CD14-positive monocyte (primary cell): ENCODE measurements around the gene ANO7. TPM values are rescaled to one million over a fixed set of nuclear protein-coding genes. Genes with fewer than 3 reads are reported as not detected.

Experiments
- DNase-seq, 3 donors: peaks; one replicate each; pipeline ENCODE4 v3.0.0-alpha.2; 2011 to 2022
- H2AFZ ChIP-seq: 2 replicates; pipeline ENCODE4 v1.6.0; 2012; ENCODE audit warnings: mild to moderate bottlenecking, low read depth, low read length, inconsistent platforms; ENCODE audit not compliant: insufficient read depth, poor library complexity, severe bottlenecking
- H3K27ac ChIP-seq, 2 donors: 1 replicate in 1 of 2; 2 replicates in 1 of 2; pipeline ENCODE4 v1.5.1; 2012 to 2013; ENCODE audit warnings: low read length in 2 of 2, control low read depth in 1 of 2, inconsistent platforms in 1 of 2, low read depth in 1 of 2, mild to moderate bottlenecking in 1 of 2
- H3K27me3 ChIP-seq, 2 donors: one replicate each; pipeline versions ENCODE4 v1.6.0 to v1.6.1; 2011 to 2013; ENCODE audit warnings: low read length in 2 of 2; ENCODE audit not compliant: control insufficient read depth in 2 of 2, insufficient read depth in 2 of 2
- H3K36me3 ChIP-seq, 2 donors: replicated peaks in 1 of 2; 1 replicate in 1 of 2; 2 replicates in 1 of 2; pipeline versions ENCODE4 v1.5.1 to v1.6.1; 2012 to 2013; ENCODE audit warnings: low read length in 2 of 2, control low read depth in 1 of 2, inconsistent platforms in 1 of 2, mild to moderate bottlenecking in 1 of 2; ENCODE audit not compliant: insufficient read depth in 2 of 2, control insufficient read depth in 1 of 2
- H3K4me1 ChIP-seq, 2 donors: 1 replicate in 1 of 2; 2 replicates in 1 of 2; pipeline versions ENCODE4 v1.5.1 to v1.6.1; 2012 to 2013; ENCODE audit warnings: low read length in 2 of 2, control low read depth in 1 of 2, inconsistent platforms in 1 of 2, mild to moderate bottlenecking in 1 of 2, moderate library complexity in 1 of 2; ENCODE audit not compliant: insufficient read depth in 2 of 2, control insufficient read depth in 1 of 2
- H3K4me2 ChIP-seq: replicated peaks from 2 replicates; pipeline ENCODE3; 2012; ENCODE audit warnings: low read length, moderate library complexity, mild to moderate bottlenecking; ENCODE audit not compliant: poor library complexity, severe bottlenecking; ENCODE audit errors: extremely low read depth
- H3K4me3 ChIP-seq, 3 experiments: fragments of 200-600 bp in 1 of 3; sonication (generic) in 1 of 3; replicated peaks in 1 of 3; 1 replicate in 2 of 3; 2 replicates in 1 of 3; pipeline ENCODE4 v1.5.1; 2011 to 2013; ENCODE audit warnings: low read length in 3 of 3, mild to moderate bottlenecking in 3 of 3, control low read depth in 2 of 3, low read depth in 2 of 3, inconsistent platforms in 1 of 3, moderate library complexity in 1 of 3
- H3K79me2 ChIP-seq: 2 replicates; pipeline ENCODE4 v1.6.0; 2012; ENCODE audit warnings: mild to moderate bottlenecking, control low read depth, inconsistent platforms, low read length, moderate library complexity; ENCODE audit not compliant: insufficient read depth
- H3K9ac ChIP-seq: 2 replicates; pipeline ENCODE4 v1.6.0; 2017; ENCODE audit warnings: low read length, mild to moderate bottlenecking; ENCODE audit not compliant: insufficient read depth, poor library complexity, severe bottlenecking
- H3K9me3 ChIP-seq, 2 donors: replicated peaks in 1 of 2; 1 replicate in 1 of 2; 2 replicates in 1 of 2; pipeline versions ENCODE4 v1.5.1 to v1.6.1; 2012 to 2013; ENCODE audit warnings: low read length in 2 of 2, control low read depth in 1 of 2; ENCODE audit not compliant: control insufficient read depth in 1 of 2, insufficient read depth in 1 of 2
- H4K20me1 ChIP-seq: 2 replicates; pipeline ENCODE4 v1.6.0; 2012; ENCODE audit warnings: mild to moderate bottlenecking, low read length, control low read depth, moderate library complexity; ENCODE audit not compliant: insufficient read depth
- H3K27ac Mint-ChIP-seq, 7 donors: one replicate each; pipeline ENCODE4 v1.8.0; 2020; ENCODE audit warnings: mild to moderate bottlenecking in 7 of 7, mixed read lengths in 7 of 7, moderate library complexity in 6 of 7, inconsistent platforms in 2 of 7
- H3K27me3 Mint-ChIP-seq, 3 donors: one replicate each; pipeline ENCODE4 v1.8.0; 2021 to 2022; ENCODE audit warnings: low read depth in 3 of 3, mild to moderate bottlenecking in 3 of 3, mixed read lengths in 3 of 3, moderate library complexity in 3 of 3, inconsistent platforms in 1 of 3
- H3K36me3 Mint-ChIP-seq, 2 donors: one replicate each; pipeline ENCODE4 v1.8.0; 2020; ENCODE audit warnings: mixed read lengths in 2 of 2, inconsistent platforms in 1 of 2, mild to moderate bottlenecking in 1 of 2
- H3K4me1 Mint-ChIP-seq: one replicate; pipeline ENCODE4 v1.8.0; 2020; ENCODE audit warnings: mild to moderate bottlenecking, mixed read lengths
- H3K4me3 Mint-ChIP-seq, 2 donors: one replicate each; pipeline ENCODE4 v1.8.0; 2020; ENCODE audit warnings: mild to moderate bottlenecking in 2 of 2, mixed read lengths in 2 of 2, moderate library complexity in 1 of 2
- H3K9me3 Mint-ChIP-seq, 7 donors: one replicate each; pipeline ENCODE4 v1.8.0; 2020 to 2022; ENCODE audit warnings: mixed read lengths in 7 of 7, mild to moderate bottlenecking in 6 of 7, moderate library complexity in 6 of 7, inconsistent platforms in 2 of 7
- WGBS: methylation state at CpG from one replicate; pipeline ENCODE4 v1.1.5; 2013; ENCODE audit warnings: missing lambda C conversion rate; ENCODE audit not compliant: insufficient coverage; 5-methylcytosine and 5-hydroxymethylcytosine counted together
- intact Hi-C, 2 donors: fragments of 100-400 bp; cut with micrococcal nuclease; formaldehyde crosslinking; loops; one replicate each; pipeline versions ENCODE4 v1.15.0 to v1.15.1; 2023
- polyA plus RNA-seq, 3 donors: library from polyadenylated mRNA; depleted of rRNA in 1 of 3; unstranded in 2 of 3; stranded (reverse) in 1 of 3; fragments of 300-500 nt in 2 of 3; fragments of >200 nt in 1 of 3; fragmentation: Illumina TruSeq in 2 of 3; gene quantifications; 1 replicate in 2 of 3; 2 replicates in 1 of 3; pipeline ENCODE4 v1.2.3, GENCODE V29; 2012 to 2021
- TF ChIP-seq, protein P1 (sequence below): fragments of 200-600 bp; IDR thresholded peaks from one replicate; pipeline ENCODE4 v1.8.0; 2022; ENCODE audit warnings: antibody characterized with exemption, mild to moderate bottlenecking

The ANO7 gene
- polyA plus RNA-seq, 3 donors = 0.03 TPM; not detected in 2

DNA sequence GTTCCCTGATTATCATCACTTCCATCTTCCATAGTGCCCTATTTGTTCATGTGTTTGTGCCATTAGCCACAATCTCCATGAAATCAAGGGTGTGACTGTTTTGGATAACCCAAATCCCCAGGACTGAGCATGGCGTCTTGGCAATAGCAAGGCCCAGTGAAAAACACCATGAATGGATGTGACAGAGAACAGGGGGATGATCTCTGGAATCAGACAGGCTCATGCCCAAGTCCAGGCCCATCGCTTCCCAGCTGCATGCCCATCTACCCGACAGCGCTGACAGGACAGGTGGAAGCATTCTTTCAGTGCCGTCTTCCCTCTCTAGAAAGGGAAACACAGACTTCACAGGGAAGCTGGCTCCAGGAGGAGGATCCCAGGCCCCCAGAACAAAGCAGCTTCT, 77.0 kb downstream of the ANO7 start:
- peaks cover 0 to 2% (median 0%) of the 10 kb centered on the region in 7 donors for H3K9me3 Mint-ChIP-seq
- 86% methylated on average over 4 of the region's 5 CpGs for WGBS
- peaks cover 78 to 88% of the 10 kb centered on the region in 2 donors for H3K36me3 ChIP-seq
- intact Hi-C loops = no loop called here
- H3K4me1 ChIP-seq = peaks cover under 1 to 1% of the 10 kb centered on the region in 2 donors
- H4K20me1 ChIP-seq = peaks cover 71% of the 10 kb centered on the region
- DNase-seq = no peak
- H3K27me3 Mint-ChIP-seq = no peaks in the 10 kb centered on the region
- no peak overlapping the region for H2AFZ ChIP-seq
- TF ChIP-seq, protein P1, sequence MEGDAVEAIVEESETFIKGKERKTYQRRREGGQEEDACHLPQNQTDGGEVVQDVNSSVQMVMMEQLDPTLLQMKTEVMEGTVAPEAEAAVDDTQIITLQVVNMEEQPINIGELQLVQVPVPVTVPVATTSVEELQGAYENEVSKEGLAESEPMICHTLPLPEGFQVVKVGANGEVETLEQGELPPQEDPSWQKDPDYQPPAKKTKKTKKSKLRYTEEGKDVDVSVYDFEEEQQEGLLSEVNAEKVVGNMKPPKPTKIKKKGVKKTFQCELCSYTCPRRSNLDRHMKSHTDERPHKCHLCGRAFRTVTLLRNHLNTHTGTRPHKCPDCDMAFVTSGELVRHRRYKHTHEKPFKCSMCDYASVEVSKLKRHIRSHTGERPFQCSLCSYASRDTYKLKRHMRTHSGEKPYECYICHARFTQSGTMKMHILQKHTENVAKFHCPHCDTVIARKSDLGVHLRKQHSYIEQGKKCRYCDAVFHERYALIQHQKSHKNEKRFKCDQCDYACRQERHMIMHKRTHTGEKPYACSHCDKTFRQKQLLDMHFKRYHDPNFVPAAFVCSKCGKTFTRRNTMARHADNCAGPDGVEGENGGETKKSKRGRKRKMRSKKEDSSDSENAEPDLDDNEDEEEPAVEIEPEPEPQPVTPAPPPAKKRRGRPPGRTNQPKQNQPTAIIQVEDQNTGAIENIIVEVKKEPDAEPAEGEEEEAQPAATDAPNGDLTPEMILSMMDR = no peak
- H3K27ac Mint-ChIP-seq = peak overlapping the region in 1 of 7 donors; percentile 21
- H3K4me3 Mint-ChIP-seq = no peak overlapping the region
- H3K9me3 ChIP-seq = no peaks in the 10 kb centered on the region
- peaks cover 70 to 90% of the 10 kb centered on the region in 2 donors for H3K36me3 Mint-ChIP-seq
- H3K27me3 ChIP-seq = no peaks in the 10 kb centered on the region
- H3K4me2 ChIP-seq = no peak overlapping the region
- no peak overlapping the region for H3K4me3 ChIP-seq
- peaks cover 53% of the 10 kb centered on the region for H3K79me2 ChIP-seq
- peaks cover 9% of the 10 kb centered on the region for H3K4me1 Mint-ChIP-seq
- H3K27ac ChIP-seq = no peak overlapping the region
- no peak overlapping the region for H3K9ac ChIP-seq

DNA sequence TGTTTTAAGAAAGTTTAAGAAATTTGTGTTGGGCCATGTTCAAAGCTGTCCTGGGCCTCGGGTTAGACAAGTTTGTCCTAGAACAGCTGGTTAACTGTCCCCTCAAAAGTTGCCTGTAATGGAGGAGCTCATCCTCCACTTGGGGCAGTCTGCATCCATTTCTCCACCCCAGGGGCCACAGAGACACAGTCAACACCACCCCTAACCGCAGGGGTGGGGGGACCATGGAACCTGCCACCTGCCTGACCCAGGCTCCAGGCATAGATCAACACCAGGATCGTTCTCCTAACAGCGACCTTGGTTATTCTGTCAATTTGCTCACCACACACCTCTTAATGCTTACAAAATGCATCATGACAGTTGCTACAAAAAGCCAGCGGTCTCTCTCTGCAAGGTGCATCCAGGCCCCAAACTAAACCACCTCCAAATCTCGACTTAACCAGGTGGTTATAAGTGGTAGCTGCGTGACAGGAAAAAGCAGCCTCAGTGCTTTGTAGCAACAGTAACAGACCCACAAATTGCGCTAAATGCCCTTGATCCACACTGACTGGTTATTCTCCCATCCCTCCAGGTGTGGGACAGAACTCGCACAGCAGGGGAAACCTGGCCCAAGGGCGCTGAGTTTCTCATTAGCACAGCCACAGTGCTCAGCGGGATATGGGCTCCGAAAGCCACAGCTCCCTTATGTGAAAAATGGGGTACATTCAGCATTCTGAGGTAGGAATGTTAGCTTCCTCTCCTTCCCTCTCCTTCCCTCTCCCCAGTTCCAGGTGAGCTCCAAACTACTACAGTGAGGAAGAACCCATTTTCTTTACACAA, 79.0 kb downstream of the ANO7 start:
- H3K4me2 ChIP-seq = no peak overlapping the region

More for the DNA sequence above, 79.0 kb downstream of the ANO7 start:
- no peak overlapping the region for H2AFZ ChIP-seq
- peaks cover 50 to 70% of the 10 kb centered on the region in 2 donors for H3K36me3 Mint-ChIP-seq
- peak overlapping the region in 2 of 7 donors; percentile 50 to 76 for H3K27ac Mint-ChIP-seq
- peaks cover 12 to 13% of the 10 kb centered on the region in 2 donors for H3K4me1 ChIP-seq
- H3K4me1 Mint-ChIP-seq = peaks cover 24% of the 10 kb centered on the region
- TF ChIP-seq, protein P1 = no peak
- H3K27me3 Mint-ChIP-seq = no peaks in the 10 kb centered on the region
- H3K9me3 Mint-ChIP-seq = peaks cover 0 to 2% (median 0%) of the 10 kb centered on the region in 7 donors
- H3K4me3 ChIP-seq = no peak overlapping the region
- WGBS = 80% methylated on average over 8 of the region's 12 CpGs
- peaks cover 78% of the 10 kb centered on the region for H4K20me1 ChIP-seq
- H3K27me3 ChIP-seq = no peaks in the 10 kb centered on the region
- no peak overlapping the region for H3K27ac ChIP-seq
- peaks cover 67% of the 10 kb centered on the region for H3K79me2 ChIP-seq
- DNase-seq = no peak
- no peaks in the 10 kb centered on the region for H3K9me3 ChIP-seq
- intact Hi-C loops = no loop called here
- no peak overlapping the region for H3K9ac ChIP-seq
- peaks cover 59 to 68% of the 10 kb centered on the region in 2 donors for H3K36me3 ChIP-seq
- H3K4me3 Mint-ChIP-seq = no peak overlapping the region
